Astrocyte (in vitro differentiated cells and primary cell): ENCODE results near the gene CXorf49. TPM values are rescaled to one million over a fixed set of nuclear protein-coding genes. Genes with fewer than 3 reads are reported as not detected.
"Not testable (repeated sequence)": the region's sequence is repeated elsewhere in the genome, so short reads cannot be mapped to it uniquely, and the experiment has no call there.

Experiments used
- DNase-seq: peaks from one replicate; pipeline ENCODE4 v3.0.0-alpha.2; 2010; ENCODE audit warnings: low read depth
- FAIRE-seq: peaks from 2 replicates; lab custom pipeline; 2011; peaks lifted over from hg19 to GRCh38; lab: Jason Lieb, UNC
- H2AFZ ChIP-seq: 2 replicates; pipeline ENCODE4 v1.6.0; 2012; ENCODE audit warnings: low read depth, low read length, inconsistent platforms
- H3K27ac ChIP-seq: 2 replicates; pipeline ENCODE4 v1.5.1; 2011; ENCODE audit warnings: low read depth, low read length, inconsistent platforms
- H3K27me3 ChIP-seq: 2 replicates; pipeline ENCODE4 v1.6.0; 2011; ENCODE audit warnings: low read length, inconsistent platforms; ENCODE audit not compliant: insufficient read depth
- H3K36me3 ChIP-seq: 2 replicates; pipeline ENCODE4 v1.5.1; 2011; ENCODE audit warnings: low read length, inconsistent platforms; ENCODE audit not compliant: insufficient read depth
- H3K4me1 ChIP-seq: 2 replicates; pipeline ENCODE4 v1.5.1; 2011; ENCODE audit warnings: low read length, inconsistent platforms; ENCODE audit not compliant: insufficient read depth
- H3K4me2 ChIP-seq: 2 replicates; pipeline ENCODE4 v1.6.0; 2012; ENCODE audit warnings: low read length, inconsistent platforms
- H3K4me3 ChIP-seq: 2 replicates; pipeline ENCODE4 v1.5.1; 2011; ENCODE audit warnings: low read depth, mild to moderate bottlenecking, low read length, inconsistent platforms; ENCODE audit not compliant: insufficient read depth
- H3K79me2 ChIP-seq: 2 replicates; pipeline ENCODE4 v1.6.0; 2012; ENCODE audit warnings: mild to moderate bottlenecking, low read length, inconsistent platforms; ENCODE audit not compliant: insufficient read depth
- H3K9ac ChIP-seq: 2 replicates; pipeline ENCODE4 v1.6.0; 2012; ENCODE audit warnings: mild to moderate bottlenecking, low read length, inconsistent platforms
- H3K9me3 ChIP-seq: 2 replicates; pipeline ENCODE4 v1.5.1; 2012; ENCODE audit warnings: low read depth, mild to moderate bottlenecking, low read length, inconsistent platforms; ENCODE audit not compliant: insufficient read depth
- H4K20me1 ChIP-seq: 2 replicates; pipeline ENCODE4 v1.6.0; 2012; ENCODE audit warnings: low read length, inconsistent platforms; ENCODE audit not compliant: insufficient read depth
- H3K27ac Mint-ChIP-seq: one replicate; pipeline ENCODE4 v1.8.0; 2021; ENCODE audit warnings: mild to moderate bottlenecking, mixed read lengths; ENCODE audit not compliant: unreplicated experiment
- H3K27me3 Mint-ChIP-seq: one replicate; pipeline ENCODE4 v1.8.0; 2021; ENCODE audit warnings: low read depth, mixed read lengths; ENCODE audit not compliant: unreplicated experiment
- H3K36me3 Mint-ChIP-seq: one replicate; pipeline ENCODE4 v1.8.0; 2021; ENCODE audit warnings: low read depth, mixed read lengths; ENCODE audit not compliant: unreplicated experiment
- H3K4me1 Mint-ChIP-seq: one replicate; pipeline ENCODE4 v1.8.0; 2021; ENCODE audit warnings: low read depth, mixed read lengths; ENCODE audit not compliant: unreplicated experiment
- H3K4me3 Mint-ChIP-seq: one replicate; pipeline ENCODE4 v1.8.0; 2021; ENCODE audit warnings: mild to moderate bottlenecking, moderate library complexity, mixed read lengths; ENCODE audit not compliant: unreplicated experiment
- H3K9me3 Mint-ChIP-seq: one replicate; pipeline ENCODE4 v1.8.0; 2021; ENCODE audit warnings: mild to moderate bottlenecking, mixed read lengths; ENCODE audit not compliant: unreplicated experiment
- CTCF ChIP-seq: IDR thresholded peaks from 2 replicates; pipeline ENCODE4 v1.5.1; 2011; ENCODE audit warnings: low read depth, mild to moderate bottlenecking, inconsistent platforms, low read length, moderate library complexity; ENCODE audit not compliant: insufficient read depth
- EZH2 ChIP-seq: IDR thresholded peaks from 2 replicates; pipeline ENCODE4 v1.6.1; 2012; ENCODE audit warnings: mild to moderate bottlenecking, low read length, inconsistent platforms; ENCODE audit not compliant: insufficient read depth
- total RNA-seq: library from RNA; stranded (reverse); gene quantifications from 2 replicates; pipeline ENCODE4 v1.2.1, GENCODE V29; 2021

The CXorf49 gene
- total RNA-seq, 1 donor from 2014 or later = not detected

DNA sequence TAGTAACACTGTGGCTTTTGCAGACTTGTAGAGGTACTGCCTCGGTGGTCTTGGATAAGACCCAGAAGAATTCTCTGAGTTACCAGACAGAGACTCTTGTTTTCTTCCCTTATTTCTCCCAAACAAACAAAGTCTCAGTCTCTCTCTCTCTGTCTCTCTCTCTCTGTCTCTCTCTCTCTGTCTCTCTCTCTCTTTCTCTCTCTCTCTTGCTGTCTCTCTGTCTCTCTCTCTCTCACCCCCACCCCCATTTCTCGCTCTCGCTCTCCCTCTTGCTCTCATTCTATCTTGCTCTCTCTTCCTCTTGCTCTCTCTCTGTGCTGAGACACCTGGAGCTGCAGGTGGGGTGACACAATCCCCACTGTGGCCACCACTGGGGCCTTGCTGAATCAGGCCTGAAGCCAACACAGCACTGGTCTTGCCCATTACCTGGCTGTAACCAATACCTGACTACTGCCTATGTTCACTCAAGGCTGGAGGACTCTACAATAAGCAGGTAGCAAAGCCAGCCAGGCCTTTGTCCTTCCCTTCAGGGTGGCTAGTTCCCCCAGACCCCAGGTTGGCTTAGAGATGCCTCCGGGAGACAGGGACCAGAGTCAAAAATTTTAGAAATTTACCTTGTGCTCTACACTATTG is 38.4 kb downstream of the CXorf49 start:
- Histone ChIP-seq H3K4me3 (no peak overlapping the region), H3K9ac (no peak overlapping the region), H3K4me1 (no peaks in the 10 kb centered on the region), H3K9me3 (no peaks in the 10 kb centered on the region), H4K20me1 (no peaks in the 10 kb centered on the region), H3K36me3 (no peaks in the 10 kb centered on the region), H3K79me2 (no peaks in the 10 kb centered on the region), H3K27ac (no peak overlapping the region), H2AFZ (no peak overlapping the region), H3K4me2 (no peak overlapping the region), H3K27me3 (no peaks in the 10 kb centered on the region)
- Mint-ChIP-seq H3K9me3 (no peaks in the 10 kb centered on the region), H3K36me3 (no peaks in the 10 kb centered on the region), H3K27me3 (peaks cover 7% of the 10 kb centered on the region), H3K4me3 (no peak overlapping the region), H3K4me1 (no peaks in the 10 kb centered on the region), H3K27ac (no peak overlapping the region)
- DNase-seq (no peak), FAIRE-seq (peak; percentile 41)
- TF ChIP-seq EZH2 (no peak), CTCF (no peak)

DNA sequence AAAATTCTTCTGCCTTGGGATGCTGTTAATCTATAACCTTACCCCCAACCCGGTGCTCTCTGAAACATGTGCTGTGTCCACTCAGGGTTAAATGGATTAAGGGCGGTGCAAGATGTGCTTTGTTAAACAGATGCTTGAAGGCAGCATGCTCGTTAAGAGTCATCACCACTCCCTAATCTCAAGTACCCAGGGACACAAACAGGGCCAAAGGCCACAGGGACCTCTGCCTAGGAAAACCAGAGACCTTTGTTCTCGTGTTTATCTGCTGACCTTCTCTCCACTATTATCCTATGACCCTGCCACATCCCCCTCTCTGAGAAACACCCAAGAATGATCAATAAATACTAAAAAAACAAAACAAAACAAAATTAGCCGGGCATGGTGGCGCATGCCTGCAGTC is 40.9 kb downstream of the CXorf49 start:
- not testable (repeated sequence) for H3K27ac ChIP-seq, FAIRE-seq, DNase-seq, H3K9ac ChIP-seq, H3K79me2 ChIP-seq, H4K20me1 ChIP-seq, H3K27me3 ChIP-seq, H3K36me3 Mint-ChIP-seq, H3K4me1 Mint-ChIP-seq, H3K36me3 ChIP-seq, H2AFZ ChIP-seq, H3K9me3 Mint-ChIP-seq, H3K4me2 ChIP-seq, H3K9me3 ChIP-seq, H3K4me3 ChIP-seq, H3K27ac Mint-ChIP-seq, H3K4me1 ChIP-seq, H3K4me3 Mint-ChIP-seq, H3K27me3 Mint-ChIP-seq

DNA sequence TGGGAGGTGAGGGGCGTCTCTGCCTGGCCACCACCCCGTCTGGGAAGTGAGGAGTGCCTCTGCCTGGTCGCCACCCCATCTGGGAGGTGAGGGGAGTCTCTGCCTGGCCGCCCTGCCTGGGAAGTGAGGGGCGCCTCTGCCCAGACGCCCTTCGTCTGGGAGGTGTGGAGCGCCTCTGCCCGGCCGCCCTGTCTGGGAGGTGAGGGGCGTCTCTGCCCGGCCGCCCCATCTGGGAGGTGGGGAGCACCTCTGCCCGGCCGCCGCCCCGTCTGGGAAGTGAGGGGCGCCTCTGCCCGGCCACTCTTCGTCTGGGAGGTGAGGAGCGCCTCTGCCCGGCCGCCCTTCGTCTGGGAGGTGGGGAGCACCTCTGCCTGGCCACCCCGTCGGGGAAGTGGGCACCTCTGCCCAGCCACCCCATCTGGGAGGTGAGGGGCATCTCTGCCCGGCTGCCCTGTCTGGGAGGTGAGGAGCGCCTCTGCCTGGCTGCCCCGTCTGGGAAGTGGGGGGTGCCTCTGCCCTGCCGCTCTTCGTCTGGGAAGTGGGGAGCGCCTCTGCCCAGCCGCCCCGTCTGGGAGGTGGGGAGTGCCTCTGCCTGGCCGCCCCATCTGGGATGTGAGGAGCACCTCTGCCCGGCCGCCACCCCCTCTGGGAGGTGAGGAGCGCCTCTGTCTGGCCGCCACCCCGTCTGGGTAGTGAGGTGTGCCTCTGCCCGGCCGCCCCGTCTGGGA is 41.9 kb downstream of the CXorf49 start:
- not testable (repeated sequence) for H3K27ac Mint-ChIP-seq, H3K4me3 Mint-ChIP-seq, H3K27me3 ChIP-seq, H3K9me3 Mint-ChIP-seq, DNase-seq, H2AFZ ChIP-seq, H3K4me2 ChIP-seq, H3K4me1 Mint-ChIP-seq, H3K9me3 ChIP-seq, H3K36me3 ChIP-seq, H3K27ac ChIP-seq, H3K79me2 ChIP-seq, FAIRE-seq, H4K20me1 ChIP-seq, H3K4me1 ChIP-seq, H3K9ac ChIP-seq, H3K36me3 Mint-ChIP-seq, H3K4me3 ChIP-seq
- peaks cover 12% of the 10 kb centered on the region for H3K27me3 Mint-ChIP-seq

GRCh38 chrX:71675636-71676035 is 42.4 kb downstream of the CXorf49 start:
- not testable (repeated sequence) for H2AFZ ChIP-seq, H3K36me3 Mint-ChIP-seq, DNase-seq, H3K4me2 ChIP-seq, H3K4me1 Mint-ChIP-seq, H3K36me3 ChIP-seq, H3K9me3 ChIP-seq, H3K27me3 Mint-ChIP-seq, H3K27ac ChIP-seq, H3K27ac Mint-ChIP-seq, H4K20me1 ChIP-seq, H3K79me2 ChIP-seq, H3K4me3 Mint-ChIP-seq, H3K4me1 ChIP-seq, H3K9ac ChIP-seq, H3K27me3 ChIP-seq, H3K9me3 Mint-ChIP-seq, H3K4me3 ChIP-seq, FAIRE-seq
